Measurements from ENCODE around the gene SORBS1. TPM values are rescaled to one million over a fixed set of nuclear protein-coding genes. Genes with fewer than 3 reads are reported as not detected.

Gene SORBS1
- total RNA-seq, 1 experiment from 2014 or later = 0.56 TPM

- Histone ChIP-seq H3K27ac (ENCODE audit: low read depth, low read length, poor library complexity, severe bottlenecking) (no peak overlapping the region), H3K4me1 (ENCODE audit: insufficient read depth, low read length, poor library complexity, severe bottlenecking) (no peaks in the 10 kb centered on the region), H3K27me3 (replicated peaks; ENCODE audit: insufficient read depth, low read depth, low read length, poor library complexity) (peaks cover 11% of the 10 kb centered on the region), H3K4me3 (ENCODE audit: low read depth, low read length, poor library complexity, severe bottlenecking) (no peak overlapping the region), H3K9me3 (ENCODE audit: low read depth, low read length, poor library complexity, severe bottlenecking) (no peaks in the 10 kb centered on the region), H3K36me3 (ENCODE audit: insufficient read depth, low read length, poor library complexity, severe bottlenecking) (no peaks in the 10 kb centered on the region)
- no peak for TF ChIP-seq CTCF (conservative IDR thresholded peaks at IDR 0.05; ENCODE audit: low read depth, low read length)
- no peak for TF ChIP-seq EZH2 (IDR thresholded peaks at IDR 0.05; ENCODE audit: borderline replicate concordance, low read depth, low read length, poor library complexity, severe bottlenecking)
- intact Hi-C loops (cut with micrococcal nuclease; ENCODE audit: unreplicated experiment) = no loop called here
- ChIA-PET POLR2A (ENCODE audit: low non-redundant PET) (no interaction called here), CTCF (no interaction called here)
- no peak for DNase-seq (ENCODE audit: low spot score)
- BruUV-seq (replicated peaks) = no TSS peak
Measured at GRCh38 chr10:95282107-95282506, 279.1 kb downstream of the SORBS1 start.

GRCh38 chr10:95281206-95281605 is 280.0 kb downstream of the SORBS1 start:
- POLR2A ChIA-PET (ENCODE audit: low non-redundant PET) = no interaction called here

DNA sequence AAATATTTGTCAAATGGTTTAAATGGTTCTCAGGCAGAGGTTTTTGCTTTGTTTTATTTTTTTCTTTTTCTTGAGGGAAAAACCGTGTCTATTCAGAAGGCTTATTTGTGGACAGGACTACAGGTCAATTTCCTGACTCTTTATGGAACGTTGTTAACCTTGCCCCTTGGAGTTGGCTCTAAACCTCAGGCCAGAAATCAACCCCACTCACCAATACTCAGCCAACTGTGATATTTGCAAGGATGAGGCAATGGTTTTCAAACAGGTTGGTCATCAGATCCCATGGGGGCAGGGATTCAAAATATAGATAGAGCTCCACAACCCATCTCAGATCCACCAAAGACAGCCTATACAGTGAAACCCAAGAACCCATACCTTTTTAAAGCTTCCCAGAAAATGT is 280.5 kb downstream of the SORBS1 start:
- BruUV-seq (replicated peaks) = no TSS peak
- no peak for TF ChIP-seq EZH2 (IDR thresholded peaks at IDR 0.05; ENCODE audit: borderline replicate concordance, low read depth, low read length, poor library complexity, severe bottlenecking)
- DNase-seq (ENCODE audit: low spot score) = no peak
- Histone ChIP-seq H3K27me3 (replicated peaks; ENCODE audit: insufficient read depth, low read depth, low read length, poor library complexity) (peaks cover 7% of the 10 kb centered on the region), H3K4me3 (ENCODE audit: low read depth, low read length, poor library complexity, severe bottlenecking) (no peak overlapping the region), H3K9me3 (ENCODE audit: low read depth, low read length, poor library complexity, severe bottlenecking) (no peaks in the 10 kb centered on the region), H3K27ac (ENCODE audit: low read depth, low read length, poor library complexity, severe bottlenecking) (no peak overlapping the region), H3K4me1 (ENCODE audit: insufficient read depth, low read length, poor library complexity, severe bottlenecking) (no peaks in the 10 kb centered on the region), H3K36me3 (ENCODE audit: insufficient read depth, low read length, poor library complexity, severe bottlenecking) (no peaks in the 10 kb centered on the region)
- CTCF ChIA-PET = no interaction called here
- intact Hi-C loops (cut with micrococcal nuclease; ENCODE audit: unreplicated experiment) = no loop called here
- POLR2A ChIA-PET (ENCODE audit: low non-redundant PET) = no interaction called here

More at GRCh38 chr10:95281206-95281605, 280.0 kb downstream of the SORBS1 start:
- no peak overlapping the region for H3K4me3 ChIP-seq (ENCODE audit: low read depth, low read length, poor library complexity, severe bottlenecking)
- no peak for TF ChIP-seq EZH2 (IDR thresholded peaks at IDR 0.05; ENCODE audit: borderline replicate concordance, low read depth, low read length, poor library complexity, severe bottlenecking)
- TF ChIP-seq CTCF (conservative IDR thresholded peaks at IDR 0.05; ENCODE audit: low read depth, low read length) = no peak
- H3K27ac ChIP-seq (ENCODE audit: low read depth, low read length, poor library complexity, severe bottlenecking) = no peak overlapping the region
- BruUV-seq (replicated peaks) = no TSS peak
- peaks cover 9% of the 10 kb centered on the region for H3K27me3 ChIP-seq (replicated peaks; ENCODE audit: insufficient read depth, low read depth, low read length, poor library complexity)
- H3K4me1 ChIP-seq (ENCODE audit: insufficient read depth, low read length, poor library complexity, severe bottlenecking) = no peaks in the 10 kb centered on the region
- CTCF ChIA-PET = no interaction called here
- DNase-seq (ENCODE audit: low spot score) = no peak
- H3K36me3 ChIP-seq (ENCODE audit: insufficient read depth, low read length, poor library complexity, severe bottlenecking) = no peaks in the 10 kb centered on the region
- no peaks in the 10 kb centered on the region for H3K9me3 ChIP-seq (ENCODE audit: low read depth, low read length, poor library complexity, severe bottlenecking)
- intact Hi-C loops (cut with micrococcal nuclease; ENCODE audit: unreplicated experiment) = no loop called here

GRCh38 chr10:95279042-95279820 is 281.9 kb downstream of the SORBS1 start:
- H3K27me3 ChIP-seq (replicated peaks; ENCODE audit: insufficient read depth, low read depth, low read length, poor library complexity) = no peaks in the 10 kb centered on the region
- no peak for DNase-seq (ENCODE audit: low spot score)
- ChIA-PET CTCF (no interaction called here), POLR2A (ENCODE audit: low non-redundant PET) (no interaction called here)
- TF ChIP-seq CTCF (conservative IDR thresholded peaks at IDR 0.05; ENCODE audit: low read depth, low read length) = no peak
- no peak for TF ChIP-seq EZH2 (IDR thresholded peaks at IDR 0.05; ENCODE audit: borderline replicate concordance, low read depth, low read length, poor library complexity, severe bottlenecking)
- no peaks in the 10 kb centered on the region for H3K4me1 ChIP-seq (ENCODE audit: insufficient read depth, low read length, poor library complexity, severe bottlenecking)
- BruUV-seq (replicated peaks) = no TSS peak
- H3K4me3 ChIP-seq (ENCODE audit: low read depth, low read length, poor library complexity, severe bottlenecking) = no peak overlapping the region
- no peak overlapping the region for H3K27ac ChIP-seq (ENCODE audit: low read depth, low read length, poor library complexity, severe bottlenecking)
- H3K9me3 ChIP-seq (ENCODE audit: low read depth, low read length, poor library complexity, severe bottlenecking) = no peaks in the 10 kb centered on the region
- intact Hi-C loops (cut with micrococcal nuclease; ENCODE audit: unreplicated experiment) = no loop called here
- no peaks in the 10 kb centered on the region for H3K36me3 ChIP-seq (ENCODE audit: insufficient read depth, low read length, poor library complexity, severe bottlenecking)

Measured in A673 (cell line).